GM21825 (cell line): ENCODE measurements around the gene ADCY6.
A peak's percentile ranks its signal among the peaks of the same experiment; 100 is the strongest.

ENCODE experiments used
- ATAC-seq: cut with Tn5 transposase; IDR thresholded peaks from one replicate; pipeline ENCODE4 v1.9.1; 2021; ENCODE audit warnings: mild to moderate bottlenecking, moderate library complexity; ENCODE audit not compliant: unreplicated experiment

Gene ADCY6

GRCh38 chr12:48816143-48816854 lies 27.4 kb upstream of the ADCY6 start:
- ATAC-seq: no peak

GRCh38 chr12:48815126-48816110 lies 26.5 kb upstream of the ADCY6 start:
- ATAC-seq: peak; percentile 27

GRCh38 chr12:48814262-48815125 lies 25.6 kb upstream of the ADCY6 start:
- peak; percentile 78 for ATAC-seq

GRCh38 chr12:48813465-48814261 lies 24.8 kb upstream of the ADCY6 start:
- no peak for ATAC-seq

- ATAC-seq: no peak
Measured at GRCh38 chr12:48812389-48812788, 23.5 kb upstream of the ADCY6 start.

- no peak for ATAC-seq
Measured at GRCh38 chr12:48811437-48812090, 22.7 kb upstream of the ADCY6 start.

GRCh38 chr12:48810903-48811431 lies 22.1 kb upstream of the ADCY6 start:
- ATAC-seq: no peak

- no peak for ATAC-seq
Measured at GRCh38 chr12:48807981-48808380, 19.1 kb upstream of the ADCY6 start.

GRCh38 chr12:48803675-48804074 lies 14.8 kb upstream of the ADCY6 start:
- no peak for ATAC-seq

GRCh38 chr12:48800971-48801370 lies 12.1 kb upstream of the ADCY6 start:
- no peak for ATAC-seq

GRCh38 chr12:48800457-48800856 lies 11.6 kb upstream of the ADCY6 start:
- ATAC-seq: no peak

GRCh38 chr12:48796976-48797375 lies 8.1 kb upstream of the ADCY6 start:
- ATAC-seq: no peak

- ATAC-seq: no peak
Measured at GRCh38 chr12:48795550-48796455, 6.9 kb upstream of the ADCY6 start.

- no peak for ATAC-seq
Measured at GRCh38 chr12:48794870-48795269, 6.0 kb upstream of the ADCY6 start.

- no peak for ATAC-seq
Measured at GRCh38 chr12:48793696-48794095, 4.8 kb upstream of the ADCY6 start.

GRCh38 chr12:48789858-48790326 lies 1.0 kb upstream of the ADCY6 start:
- ATAC-seq: no peak

- ATAC-seq: no peak
Measured at GRCh38 chr12:48788524-48788853, 400 bp downstream of the ADCY6 start.

- no peak for ATAC-seq
Measured at GRCh38 chr12:48787791-48788523, 932 bp downstream of the ADCY6 start.
